Measurements from ENCODE around the gene BMP7. TPM values are rescaled to one million over a fixed set of nuclear protein-coding genes. Genes with fewer than 3 reads are reported as not detected.

The BMP7 gene
- total and polyA plus RNA-seq, 2 of the 13 experiments (the other 11 are each of a cell fraction or from before 2014, with no cell fraction given) = not detected

DNA sequence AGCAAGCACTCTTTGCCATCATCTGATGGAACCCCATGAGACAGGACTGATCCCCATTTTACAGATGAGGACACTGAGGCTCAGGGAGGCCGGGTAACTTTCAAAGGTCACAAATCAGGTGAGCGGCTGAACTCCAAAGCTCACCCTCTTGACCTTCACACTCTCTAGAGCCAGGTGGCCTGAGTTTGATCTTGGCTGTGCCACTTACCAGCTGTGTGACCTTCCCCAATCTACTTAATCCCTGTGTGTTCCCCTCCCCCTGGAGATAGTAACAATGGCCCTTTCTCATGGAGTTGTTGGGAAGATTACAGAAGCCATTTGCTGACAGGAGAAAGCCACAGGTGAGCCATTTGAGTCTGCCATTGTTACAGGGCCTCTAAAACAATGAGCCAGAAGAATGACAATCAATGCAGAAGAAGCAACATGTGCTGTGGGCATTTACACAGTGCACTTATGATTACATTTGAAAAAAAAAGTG, 34.5 kb downstream of the BMP7 start:
- POLR2A ChIA-PET = no interaction called here
- H3K36me3 ChIP-seq (replicated peaks in 1 of 2; ENCODE audit: control insufficient read depth in 1 of 2, insufficient read depth in 2 of 2, low read length in 2 of 2) = no peaks in the 10 kb centered on the region
- H2AFZ ChIP-seq (ENCODE audit: low read length) = no peak overlapping the region
- H3K4me1 ChIP-seq (ENCODE audit: insufficient read depth, low read length) = no peaks in the 10 kb centered on the region
- ATAC-seq = no peak
- no peak overlapping the region for H3K4me3 ChIP-seq (replicated peaks in 1 of 3; ENCODE audit: insufficient read depth in 1 of 3, low read depth in 2 of 3, low read length in 3 of 3)
- no TSS peak for BruUV-seq (replicated peaks)
- WGBS (ENCODE audit: low lambda C conversion rate) = 29% methylated on average over 2 of the region's 2 CpGs
- H3K27ac ChIP-seq (ENCODE audit: extremely low read length, insufficient read depth, low read length) = no peak overlapping the region
- FAIRE-seq = no peak
- CTCF ChIA-PET (ENCODE audit: low intra/inter-chr PET ratio, low total read pairs) = no interaction called here
- no peak for DNase-seq (ENCODE audit: low spot score)
- H3K27me3 ChIP-seq (ENCODE audit: control insufficient read depth in 1 of 2, insufficient read depth in 2 of 2, low read length in 2 of 2) = peaks cover 0 to 48% of the 10 kb centered on the region in 2 experiments; a peak in 4 of 5 replicates
- H3K79me2 ChIP-seq (ENCODE audit: insufficient read depth, low read length) = no peaks in the 10 kb centered on the region
- no peaks in the 10 kb centered on the region for H4K20me1 ChIP-seq (ENCODE audit: insufficient read depth, low read length)
- in situ Hi-C loops (cut with HindIII; ENCODE audit: extremely low pct_ligation_motif_present, low pct_unique_long_range_greater_than_20kb) (no loop called here), intact Hi-C loops (cut with micrococcal nuclease; ENCODE audit: unreplicated experiment) (no loop called here)
- TF ChIP-seq ZNF747 (CRISPR knock-in tag; IDR thresholded peaks at IDR 0.05; ENCODE audit: borderline replicate concordance) (no peak), ZNF629 (CRISPR knock-in tag; conservative IDR thresholded peaks at IDR 0.05) (peak; percentile 79)
- H3K4me2 ChIP-seq (ENCODE audit: low read depth, low read length) = no peak overlapping the region
- no peaks in the 10 kb centered on the region for H3K9me3 ChIP-seq (ENCODE audit: low read length)
- no peak overlapping the region for H3K9ac ChIP-seq (ENCODE audit: insufficient read depth, low read depth, low read length)

DNA sequence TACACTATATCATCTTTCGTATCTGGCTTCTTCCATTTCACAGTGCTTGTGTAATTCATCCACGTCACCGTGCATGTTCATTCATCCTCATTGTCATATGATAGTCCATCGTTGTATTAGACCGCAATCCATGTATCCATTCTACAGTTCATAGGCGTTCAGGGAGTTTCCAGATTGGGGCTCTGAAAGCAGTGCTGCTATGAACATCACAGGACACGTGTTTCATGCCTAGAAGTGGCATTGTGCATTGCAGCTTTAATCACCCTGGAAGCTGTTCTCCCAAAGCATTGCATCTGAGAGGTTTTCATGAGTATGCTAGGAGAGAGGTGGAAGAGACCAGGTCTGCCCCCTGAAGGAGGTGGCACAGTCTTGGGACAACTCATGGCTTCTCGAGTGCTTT, 35.3 kb downstream of the BMP7 start:
- H4K20me1 ChIP-seq (ENCODE audit: insufficient read depth, low read length) = no peaks in the 10 kb centered on the region
- 16% methylated on average over 8 of the region's 8 CpGs for WGBS (ENCODE audit: low lambda C conversion rate)
- ChIA-PET CTCF (ENCODE audit: low intra/inter-chr PET ratio, low total read pairs) (no interaction called here), POLR2A (no interaction called here)
- no peak overlapping the region for H3K4me2 ChIP-seq (ENCODE audit: low read depth, low read length)
- H3K27me3 ChIP-seq (ENCODE audit: control insufficient read depth in 1 of 2, insufficient read depth in 2 of 2, low read length in 2 of 2) = peaks cover 0 to 43% of the 10 kb centered on the region in 2 experiments; a peak in 4 of 5 replicates
- in situ Hi-C loops (cut with HindIII; ENCODE audit: extremely low pct_ligation_motif_present, low pct_unique_long_range_greater_than_20kb) = no loop called here
- no peak overlapping the region for H2AFZ ChIP-seq (ENCODE audit: low read length)
- intact Hi-C loops (cut with micrococcal nuclease; ENCODE audit: unreplicated experiment) = no loop called here
- H3K4me3 ChIP-seq (replicated peaks in 1 of 3; ENCODE audit: insufficient read depth in 1 of 3, low read depth in 2 of 3, low read length in 3 of 3) = no peak overlapping the region
- H3K9ac ChIP-seq (ENCODE audit: insufficient read depth, low read depth, low read length) = no peak overlapping the region
- TF ChIP-seq ZNF44 (CRISPR knock-in tag; IDR thresholded peaks at IDR 0.05) (no peak), CREB1 (IDR thresholded peaks at IDR 0.05) (peak; percentile 58), CREB1 (CRISPR knock-in tag; IDR thresholded peaks at IDR 0.05) (no peak), ELF1 (CRISPR knock-in tag; IDR thresholded peaks at IDR 0.05) (no peak), KMT2B (CRISPR knock-in tag; IDR thresholded peaks at IDR 0.05) (no peak)
- TF ChIP-seq, protein P1, sequence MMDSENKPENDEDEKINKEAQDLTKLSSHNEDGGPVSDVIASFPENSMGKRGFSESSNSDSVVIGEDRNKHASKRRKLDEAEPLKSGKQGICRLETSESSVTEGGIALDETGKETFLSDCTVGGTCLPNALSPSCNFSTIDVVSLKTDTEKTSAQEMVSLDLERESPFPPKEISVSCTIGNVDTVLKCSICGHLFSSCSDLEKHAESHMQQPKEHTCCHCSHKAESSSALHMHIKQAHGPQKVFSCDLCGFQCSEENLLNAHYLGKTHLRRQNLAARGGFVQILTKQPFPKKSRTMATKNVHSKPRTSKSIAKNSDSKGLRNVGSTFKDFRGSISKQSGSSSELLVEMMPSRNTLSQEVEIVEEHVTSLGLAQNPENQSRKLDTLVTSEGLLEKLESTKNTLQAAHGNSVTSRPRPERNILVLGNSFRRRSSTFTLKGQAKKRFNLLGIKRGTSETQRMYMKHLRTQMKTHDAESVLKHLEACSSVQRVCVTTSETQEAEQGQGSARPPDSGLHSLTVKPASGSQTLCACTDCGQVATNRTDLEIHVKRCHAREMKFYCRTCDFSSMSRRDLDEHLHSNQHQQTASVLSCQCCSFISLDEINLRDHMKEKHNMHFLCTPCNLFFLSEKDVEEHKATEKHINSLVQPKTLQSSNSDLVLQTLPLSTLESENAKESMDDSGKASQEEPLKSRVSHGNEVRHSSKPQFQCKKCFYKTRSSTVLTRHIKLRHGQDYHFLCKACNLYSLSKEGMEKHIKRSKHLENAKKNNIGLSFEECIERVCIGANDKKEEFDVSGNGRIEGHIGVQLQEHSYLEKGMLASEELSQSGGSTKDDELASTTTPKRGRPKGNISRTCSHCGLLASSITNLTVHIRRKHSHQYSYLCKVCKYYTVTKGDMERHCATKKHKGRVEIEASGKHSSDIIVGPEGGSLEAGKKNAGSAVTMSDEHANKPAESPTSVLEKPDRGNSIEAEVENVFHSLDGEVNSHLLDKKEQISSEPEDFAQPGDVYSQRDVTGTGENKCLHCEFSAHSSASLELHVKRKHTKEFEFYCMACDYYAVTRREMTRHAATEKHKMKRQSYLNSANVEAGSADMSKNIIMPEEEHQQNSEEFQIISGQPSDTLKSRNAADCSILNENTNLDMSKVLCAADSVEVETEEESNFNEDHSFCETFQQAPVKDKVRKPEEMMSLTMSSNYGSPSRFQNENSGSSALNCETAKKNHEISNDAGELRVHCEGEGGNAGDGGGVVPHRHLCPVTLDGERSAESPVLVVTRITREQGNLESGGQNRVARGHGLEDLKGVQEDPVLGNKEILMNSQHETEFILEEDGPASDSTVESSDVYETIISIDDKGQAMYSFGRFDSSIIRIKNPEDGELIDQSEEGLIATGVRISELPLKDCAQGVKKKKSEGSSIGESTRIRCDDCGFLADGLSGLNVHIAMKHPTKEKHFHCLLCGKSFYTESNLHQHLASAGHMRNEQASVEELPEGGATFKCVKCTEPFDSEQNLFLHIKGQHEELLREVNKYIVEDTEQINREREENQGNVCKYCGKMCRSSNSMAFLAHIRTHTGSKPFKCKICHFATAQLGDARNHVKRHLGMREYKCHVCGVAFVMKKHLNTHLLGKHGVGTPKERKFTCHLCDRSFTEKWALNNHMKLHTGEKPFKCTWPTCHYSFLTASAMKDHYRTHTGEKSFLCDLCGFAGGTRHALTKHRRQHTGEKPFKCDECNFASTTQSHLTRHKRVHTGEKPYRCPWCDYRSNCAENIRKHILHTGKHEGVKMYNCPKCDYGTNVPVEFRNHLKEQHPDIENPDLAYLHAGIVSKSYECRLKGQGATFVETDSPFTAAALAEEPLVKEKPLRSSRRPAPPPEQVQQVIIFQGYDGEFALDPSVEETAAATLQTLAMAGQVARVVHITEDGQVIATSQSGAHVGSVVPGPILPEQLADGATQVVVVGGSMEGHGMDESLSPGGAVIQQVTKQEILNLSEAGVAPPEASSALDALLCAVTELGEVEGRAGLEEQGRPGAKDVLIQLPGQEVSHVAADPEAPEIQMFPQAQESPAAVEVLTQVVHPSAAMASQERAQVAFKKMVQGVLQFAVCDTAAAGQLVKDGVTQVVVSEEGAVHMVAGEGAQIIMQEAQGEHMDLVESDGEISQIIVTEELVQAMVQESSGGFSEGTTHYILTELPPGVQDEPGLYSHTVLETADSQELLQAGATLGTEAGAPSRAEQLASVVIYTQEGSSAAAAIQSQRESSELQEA (CRISPR knock-in tag; IDR thresholded peaks at IDR 0.05; ENCODE audit: not compliant biosample characterization) = no peak
- TF ChIP-seq, protein P2, sequence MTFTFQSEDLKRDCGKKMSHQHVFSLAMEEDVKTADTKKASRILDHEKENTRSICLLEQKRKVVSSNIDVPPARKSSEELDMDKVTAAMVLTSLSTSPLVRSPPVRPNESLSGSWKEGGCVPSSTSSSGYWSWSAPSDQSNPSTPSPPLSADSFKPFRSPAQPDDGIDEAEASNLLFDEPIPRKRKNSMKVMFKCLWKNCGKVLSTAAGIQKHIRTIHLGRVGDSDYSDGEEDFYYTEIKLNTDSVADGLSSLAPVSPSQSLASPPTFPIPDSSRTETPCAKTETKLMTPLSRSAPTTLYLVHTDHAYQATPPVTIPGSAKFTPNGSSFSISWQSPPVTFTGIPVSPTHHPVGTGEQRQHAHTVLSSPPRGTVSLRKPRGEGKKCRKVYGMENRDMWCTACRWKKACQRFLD (CRISPR knock-in tag; IDR thresholded peaks at IDR 0.05; ENCODE audit: borderline replicate concordance) = no peak
- no peaks in the 10 kb centered on the region for H3K4me1 ChIP-seq (ENCODE audit: insufficient read depth, low read length)
- DNase-seq (ENCODE audit: low spot score) = no peak
- no peaks in the 10 kb centered on the region for H3K79me2 ChIP-seq (ENCODE audit: insufficient read depth, low read length)
- no peak overlapping the region for H3K27ac ChIP-seq (ENCODE audit: extremely low read length, insufficient read depth, low read length)
- H3K9me3 ChIP-seq (ENCODE audit: low read length) = no peaks in the 10 kb centered on the region
- no TSS peak for BruUV-seq (replicated peaks)
- ATAC-seq = no peak
- no peak for FAIRE-seq
- H3K36me3 ChIP-seq (replicated peaks in 1 of 2; ENCODE audit: control insufficient read depth in 1 of 2, insufficient read depth in 2 of 2, low read length in 2 of 2) = no peaks in the 10 kb centered on the region
